Fibroblast of lung (primary cell): ENCODE data around the gene GEMIN5. TPM values are rescaled to one million over a fixed set of nuclear protein-coding genes. Genes with fewer than 3 reads are reported as not detected.

Experiments used
- DNase-seq, 2 donors: peaks; one replicate each; pipeline versions ENCODE4 v3.0.0 to v3.0.0-alpha.2; 2010; ENCODE audit warnings: low read depth in 2 of 2
- H2AFZ ChIP-seq: 2 replicates; pipeline ENCODE4 v1.5.1; 2012; ENCODE audit warnings: low read length, control low read depth, inconsistent platforms
- H3K27ac ChIP-seq: 2 replicates; pipeline ENCODE4 v1.5.1; 2011; ENCODE audit warnings: low read length, control low read depth; ENCODE audit not compliant: insufficient read depth
- H3K27me3 ChIP-seq: 2 replicates; pipeline ENCODE4 v1.5.1; 2011; ENCODE audit warnings: mild to moderate bottlenecking, low read length; ENCODE audit not compliant: control insufficient read depth, insufficient read depth
- H3K36me3 ChIP-seq: 2 replicates; pipeline ENCODE4 v1.5.1; 2011; ENCODE audit warnings: low read length; ENCODE audit not compliant: control insufficient read depth, insufficient read depth
- H3K4me1 ChIP-seq: 2 replicates; pipeline ENCODE4 v1.5.1; 2011; ENCODE audit warnings: low read length; ENCODE audit not compliant: control insufficient read depth, insufficient read depth; ENCODE audit errors: extremely low read depth
- H3K4me2 ChIP-seq: 2 replicates; pipeline ENCODE4 v1.5.1; 2011; ENCODE audit warnings: low read length, control low read depth; ENCODE audit not compliant: insufficient read depth; ENCODE audit errors: extremely low read depth
- H3K4me3 ChIP-seq, 4 experiments: fragments of 200-600 bp in 1 of 4; sonication (generic) in 1 of 4; replicated peaks in 1 of 4; 2 replicates each; pipeline ENCODE4 v1.5.1; 2011 to 2016; ENCODE audit warnings: low read length in 4 of 4, low read depth in 3 of 4, mild to moderate bottlenecking in 3 of 4, control low read depth in 2 of 4, inconsistent platforms in 1 of 4, mixed read lengths in 1 of 4; ENCODE audit not compliant: insufficient read depth in 1 of 4; ENCODE audit errors: control extremely low read depth in 1 of 4
- H3K79me2 ChIP-seq: 2 replicates; pipeline ENCODE4 v1.5.1; 2012; ENCODE audit warnings: mild to moderate bottlenecking, low read length, inconsistent platforms; ENCODE audit not compliant: control insufficient read depth, insufficient read depth
- H3K9ac ChIP-seq: 2 replicates; pipeline ENCODE4 v1.5.1; 2011; ENCODE audit warnings: mild to moderate bottlenecking, low read length, control low read depth; ENCODE audit not compliant: insufficient read depth
- H3K9me3 ChIP-seq: 2 replicates; pipeline ENCODE4 v1.5.1; 2012; ENCODE audit warnings: low read depth, low read length; ENCODE audit not compliant: control insufficient read depth, insufficient read depth
- H4K20me1 ChIP-seq: 2 replicates; pipeline ENCODE4 v1.5.1; 2011; ENCODE audit warnings: low read length; ENCODE audit not compliant: control insufficient read depth, insufficient read depth; ENCODE audit errors: extremely low read depth
- CTCF ChIP-seq, 2 donors: IDR thresholded peaks in 1 of 2; conservative IDR thresholded peaks in 1 of 2; 1 replicate in 1 of 2; 2 replicates in 1 of 2; pipeline ENCODE4 v1.5.1; 2011 to 2012; ENCODE audit warnings: low read length in 2 of 2, control low read depth in 1 of 2, inconsistent platforms in 1 of 2, low read depth in 1 of 2, mild to moderate bottlenecking in 1 of 2
- EZH2 ChIP-seq: IDR thresholded peaks from 2 replicates; pipeline ENCODE4 v1.5.1; 2012; ENCODE audit warnings: low read length, control low read depth, mild to moderate bottlenecking; ENCODE audit errors: missing control alignments
- polyA plus RNA-seq, 2 donors: library from polyadenylated mRNA; depleted of rRNA in 1 of 2; stranded (reverse) in 1 of 2; unstranded in 1 of 2; fragments of >200 nt; gene quantifications; 2 replicates each; pipeline ENCODE4 v1.2.1, GENCODE V29; 2011 to 2012; ENCODE audit warnings: missing spikeins in 1 of 2
- total RNA-seq: library from RNA; depleted of rRNA; stranded (reverse); fragments of >200 nt; gene quantifications from 2 replicates; pipeline ENCODE4 v1.2.1, GENCODE V29; 2014

GEMIN5 gene
- total and polyA plus RNA-seq, 2 donors (not counting 1 experiment from before 2014, with no cell fraction given), result 7.7 to 12.1 TPM

- no peak overlapping the region for H3K9ac ChIP-seq
- H3K27ac ChIP-seq, result no peak overlapping the region
- TF ChIP-seq EZH2 (no peak), CTCF (conservative IDR thresholded peaks at IDR 0.05 in 1 of 2, IDR thresholded peaks at IDR 0.05 in 1 of 2; ENCODE audit: low read depth in 1 of 2, low read length in 2 of 2) (no peak)
- H3K9me3 ChIP-seq, result no peaks in the 10 kb centered on the region
- H3K27me3 ChIP-seq, result no peaks in the 10 kb centered on the region
- no peak overlapping the region for H3K4me2 ChIP-seq
- H4K20me1 ChIP-seq, result no peaks in the 10 kb centered on the region
- H3K79me2 ChIP-seq, result no peaks in the 10 kb centered on the region
- peaks cover 6% of the 10 kb centered on the region for H3K36me3 ChIP-seq
- no peak overlapping the region for H2AFZ ChIP-seq
- H3K4me1 ChIP-seq, result no peaks in the 10 kb centered on the region
- H3K4me3 ChIP-seq, result no peak overlapping the region
- DNase-seq, result no peak
Observed at GRCh38 chr5:154885439-154885838, 52.6 kb downstream of the GEMIN5 start.

- no peak overlapping the region for H3K4me3 ChIP-seq
- DNase-seq, result no peak
- H3K9me3 ChIP-seq, result no peaks in the 10 kb centered on the region
- H3K9ac ChIP-seq, result no peak overlapping the region
- no peaks in the 10 kb centered on the region for H3K4me1 ChIP-seq
- no peaks in the 10 kb centered on the region for H3K79me2 ChIP-seq
- peaks cover 6% of the 10 kb centered on the region for H3K36me3 ChIP-seq
- H2AFZ ChIP-seq, result no peak overlapping the region
- TF ChIP-seq CTCF (conservative IDR thresholded peaks at IDR 0.05 in 1 of 2, IDR thresholded peaks at IDR 0.05 in 1 of 2; ENCODE audit: low read depth in 1 of 2, low read length in 2 of 2), result no peak
- no peak for TF ChIP-seq EZH2
- no peak overlapping the region for H3K27ac ChIP-seq
- no peaks in the 10 kb centered on the region for H4K20me1 ChIP-seq
- H3K27me3 ChIP-seq, result no peaks in the 10 kb centered on the region
- H3K4me2 ChIP-seq, result no peak overlapping the region
Observed at GRCh38 chr5:154884424-154884823, 53.6 kb downstream of the GEMIN5 start.

- Histone ChIP-seq H3K27ac (no peak overlapping the region), H3K4me3 (no peak overlapping the region), H3K9ac (no peak overlapping the region), H3K4me2 (no peak overlapping the region), H3K27me3 (no peaks in the 10 kb centered on the region), H3K4me1 (no peaks in the 10 kb centered on the region), H3K36me3 (peaks cover 3% of the 10 kb centered on the region), H4K20me1 (no peaks in the 10 kb centered on the region), H3K79me2 (no peaks in the 10 kb centered on the region), H2AFZ (no peak overlapping the region), H3K9me3 (no peaks in the 10 kb centered on the region)
- no peak for DNase-seq
- TF ChIP-seq EZH2 (no peak), CTCF (conservative IDR thresholded peaks at IDR 0.05 in 1 of 2, IDR thresholded peaks at IDR 0.05 in 1 of 2; ENCODE audit: low read depth in 1 of 2, low read length in 2 of 2) (no peak)
Observed at GRCh38 chr5:154881986-154882385, 56.0 kb downstream of the GEMIN5 start.
